HepG2 (cell line): ENCODE results near the gene IKZF4. TPM values are rescaled to one million over a fixed set of nuclear protein-coding genes. Genes with fewer than 3 reads are reported as not detected.

Experiments used
- E2F2 ChIP-seq: sonication (generic); formaldehyde crosslinking; IDR thresholded peaks from 2 replicates; pipeline ENCODE4 v1.4.0; 2020; ENCODE audit warnings: missing genetic modification reagents, borderline replicate concordance
- GFI1 ChIP-seq: sonication (generic); formaldehyde crosslinking; IDR thresholded peaks from 2 replicates; pipeline ENCODE4 v1.5.0; 2020; ENCODE audit warnings: missing genetic modification reagents, mild to moderate bottlenecking, borderline replicate concordance
- JUN ChIP-seq: sonication (generic); formaldehyde crosslinking; IDR thresholded peaks from 2 replicates; pipeline ENCODE4 v1.4.0; 2020; ENCODE audit warnings: mild to moderate bottlenecking, missing genetic modification reagents
- KMT2B ChIP-seq: IDR thresholded peaks from 2 replicates; pipeline ENCODE4 v1.6.1; 2016; ENCODE audit warnings: missing genetic modification reagents, missing compliant biosample characterization
- NCOA5 ChIP-seq: sonication (generic); formaldehyde crosslinking; IDR thresholded peaks from 2 replicates; pipeline ENCODE4 v1.4.0; 2020; ENCODE audit warnings: missing genetic modification reagents
- NFYC ChIP-seq: IDR thresholded peaks from 2 replicates; pipeline ENCODE4 v1.6.1; 2016; ENCODE audit warnings: missing genetic modification reagents, missing compliant biosample characterization
- NR3C1 ChIP-seq: sonication (generic); formaldehyde crosslinking; IDR thresholded peaks from 2 replicates; pipeline ENCODE4 v1.4.0; 2020; ENCODE audit warnings: missing genetic modification reagents
- POGK ChIP-seq: sonication (generic); formaldehyde crosslinking; conservative IDR thresholded peaks from 2 replicates; pipeline ENCODE4 v1.8.0; 2022; ENCODE audit warnings: mild to moderate bottlenecking, moderate library complexity, missing genetic modification reagents
- POLR2G ChIP-seq: fragments of 200-400 bp; formaldehyde crosslinking; IDR thresholded peaks from 2 replicates; pipeline ENCODE4 v1.6.1; 2018; ENCODE audit warnings: mild to moderate bottlenecking, low read depth, low read length, moderate library complexity
- SOX13 ChIP-seq, 3 experiments: fragments of 450-650 bp in 1 of 3; sonication (generic) in 1 of 3; formaldehyde crosslinking in 1 of 3; IDR thresholded peaks in 2 of 3; conservative IDR thresholded peaks in 1 of 3; 2 replicates each; pipeline versions ENCODE4 v1.5.0 to v1.6.1; 2016 to 2020; ENCODE audit warnings: antibody characterized with exemption in 1 of 3, mild to moderate bottlenecking in 1 of 3, missing compliant biosample characterization in 1 of 3, missing genetic modification reagents in 1 of 3, moderate library complexity in 1 of 3
- ZNF263 ChIP-seq: sonication (generic); formaldehyde crosslinking; IDR thresholded peaks from 2 replicates; pipeline ENCODE4 v1.4.0; 2020; ENCODE audit warnings: missing genetic modification reagents
- ZNF691 ChIP-seq: sonication (generic); formaldehyde crosslinking; IDR thresholded peaks from 2 replicates; pipeline ENCODE4 v1.4.0; 2020; ENCODE audit warnings: missing genetic modification reagents, low read depth, mild to moderate bottlenecking, borderline replicate concordance
- polyA plus RNA-seq, 8 experiments: library from polyadenylated mRNA; depleted of rRNA in 3 of 8; stranded (reverse) in 7 of 8; unstranded in 1 of 8; fragments of >200 nt; fragmentation: Illumina TruSeq in 4 of 8; extraction: Trizol in 4 of 8; gene quantifications; 2 replicates each; pipeline versions ENCODE4 v1.2.1 to v1.2.3, GENCODE V29; 2011 to 2016; ENCODE audit warnings: low read depth in 4 of 8, missing spikeins in 1 of 8, mixed read lengths in 1 of 8; ENCODE audit not compliant: insufficient read depth in 1 of 8
- total RNA-seq, 5 experiments: library from RNA; depleted of rRNA; stranded (reverse); fragments of >200 nt; fragmentation: Illumina TruSeq; extraction: Trizol; gene quantifications; 2 replicates each; pipeline ENCODE4 v1.2.3, GENCODE V29; 2016; ENCODE audit warnings: low read depth in 1 of 5
- TF ChIP-seq, protein P1 (sequence below): sonication (generic); formaldehyde crosslinking; IDR thresholded peaks from 2 replicates; pipeline ENCODE4 v1.4.0; 2020; ENCODE audit warnings: mild to moderate bottlenecking, missing genetic modification reagents
- TF ChIP-seq, protein P2 (sequence below): sonication (generic); formaldehyde crosslinking; IDR thresholded peaks from 2 replicates; pipeline ENCODE4 v1.8.0; 2022; ENCODE audit warnings: mild to moderate bottlenecking, missing genetic modification reagents, moderate library complexity

Gene IKZF4
- total and polyA plus RNA-seq, 2 of the 13 experiments (the other 11 are each of a cell fraction or from before 2014, with no cell fraction given), result 0.58 to 2.2 TPM

- TF ChIP-seq POGK (CRISPR knock-in tag) (no peak; the same call in 1 of the 2 replicates), JUN (no peak), NCOA5 (CRISPR knock-in tag) (no peak), NFYC (CRISPR knock-in tag) (no peak), SOX13 (IDR thresholded peaks at IDR 0.05) (no peak; the same call in 1 of the 2 replicates), SOX13 (CRISPR knock-in tag; conservative IDR thresholded peaks at IDR 0.05 in 1 of 2, IDR thresholded peaks at IDR 0.05 in 1 of 2) (peak in 1 of 2 experiments; percentile 65; a peak in 2 of 4 replicates), POLR2G (peak; percentile 82), E2F2 (CRISPR knock-in tag) (0 out of 2 replicates have a peak, but pooled peaks have one; percentile 25), ZNF691 (CRISPR knock-in tag) (no peak; the same call in none of the 2 replicates), GFI1 (CRISPR knock-in tag) (no peak), KMT2B (CRISPR knock-in tag) (peak; percentile 43; the same call in 1 of the 2 replicates), NR3C1 (no peak), ZNF263 (CRISPR knock-in tag) (peak; percentile 88)
- TF ChIP-seq, protein P1, sequence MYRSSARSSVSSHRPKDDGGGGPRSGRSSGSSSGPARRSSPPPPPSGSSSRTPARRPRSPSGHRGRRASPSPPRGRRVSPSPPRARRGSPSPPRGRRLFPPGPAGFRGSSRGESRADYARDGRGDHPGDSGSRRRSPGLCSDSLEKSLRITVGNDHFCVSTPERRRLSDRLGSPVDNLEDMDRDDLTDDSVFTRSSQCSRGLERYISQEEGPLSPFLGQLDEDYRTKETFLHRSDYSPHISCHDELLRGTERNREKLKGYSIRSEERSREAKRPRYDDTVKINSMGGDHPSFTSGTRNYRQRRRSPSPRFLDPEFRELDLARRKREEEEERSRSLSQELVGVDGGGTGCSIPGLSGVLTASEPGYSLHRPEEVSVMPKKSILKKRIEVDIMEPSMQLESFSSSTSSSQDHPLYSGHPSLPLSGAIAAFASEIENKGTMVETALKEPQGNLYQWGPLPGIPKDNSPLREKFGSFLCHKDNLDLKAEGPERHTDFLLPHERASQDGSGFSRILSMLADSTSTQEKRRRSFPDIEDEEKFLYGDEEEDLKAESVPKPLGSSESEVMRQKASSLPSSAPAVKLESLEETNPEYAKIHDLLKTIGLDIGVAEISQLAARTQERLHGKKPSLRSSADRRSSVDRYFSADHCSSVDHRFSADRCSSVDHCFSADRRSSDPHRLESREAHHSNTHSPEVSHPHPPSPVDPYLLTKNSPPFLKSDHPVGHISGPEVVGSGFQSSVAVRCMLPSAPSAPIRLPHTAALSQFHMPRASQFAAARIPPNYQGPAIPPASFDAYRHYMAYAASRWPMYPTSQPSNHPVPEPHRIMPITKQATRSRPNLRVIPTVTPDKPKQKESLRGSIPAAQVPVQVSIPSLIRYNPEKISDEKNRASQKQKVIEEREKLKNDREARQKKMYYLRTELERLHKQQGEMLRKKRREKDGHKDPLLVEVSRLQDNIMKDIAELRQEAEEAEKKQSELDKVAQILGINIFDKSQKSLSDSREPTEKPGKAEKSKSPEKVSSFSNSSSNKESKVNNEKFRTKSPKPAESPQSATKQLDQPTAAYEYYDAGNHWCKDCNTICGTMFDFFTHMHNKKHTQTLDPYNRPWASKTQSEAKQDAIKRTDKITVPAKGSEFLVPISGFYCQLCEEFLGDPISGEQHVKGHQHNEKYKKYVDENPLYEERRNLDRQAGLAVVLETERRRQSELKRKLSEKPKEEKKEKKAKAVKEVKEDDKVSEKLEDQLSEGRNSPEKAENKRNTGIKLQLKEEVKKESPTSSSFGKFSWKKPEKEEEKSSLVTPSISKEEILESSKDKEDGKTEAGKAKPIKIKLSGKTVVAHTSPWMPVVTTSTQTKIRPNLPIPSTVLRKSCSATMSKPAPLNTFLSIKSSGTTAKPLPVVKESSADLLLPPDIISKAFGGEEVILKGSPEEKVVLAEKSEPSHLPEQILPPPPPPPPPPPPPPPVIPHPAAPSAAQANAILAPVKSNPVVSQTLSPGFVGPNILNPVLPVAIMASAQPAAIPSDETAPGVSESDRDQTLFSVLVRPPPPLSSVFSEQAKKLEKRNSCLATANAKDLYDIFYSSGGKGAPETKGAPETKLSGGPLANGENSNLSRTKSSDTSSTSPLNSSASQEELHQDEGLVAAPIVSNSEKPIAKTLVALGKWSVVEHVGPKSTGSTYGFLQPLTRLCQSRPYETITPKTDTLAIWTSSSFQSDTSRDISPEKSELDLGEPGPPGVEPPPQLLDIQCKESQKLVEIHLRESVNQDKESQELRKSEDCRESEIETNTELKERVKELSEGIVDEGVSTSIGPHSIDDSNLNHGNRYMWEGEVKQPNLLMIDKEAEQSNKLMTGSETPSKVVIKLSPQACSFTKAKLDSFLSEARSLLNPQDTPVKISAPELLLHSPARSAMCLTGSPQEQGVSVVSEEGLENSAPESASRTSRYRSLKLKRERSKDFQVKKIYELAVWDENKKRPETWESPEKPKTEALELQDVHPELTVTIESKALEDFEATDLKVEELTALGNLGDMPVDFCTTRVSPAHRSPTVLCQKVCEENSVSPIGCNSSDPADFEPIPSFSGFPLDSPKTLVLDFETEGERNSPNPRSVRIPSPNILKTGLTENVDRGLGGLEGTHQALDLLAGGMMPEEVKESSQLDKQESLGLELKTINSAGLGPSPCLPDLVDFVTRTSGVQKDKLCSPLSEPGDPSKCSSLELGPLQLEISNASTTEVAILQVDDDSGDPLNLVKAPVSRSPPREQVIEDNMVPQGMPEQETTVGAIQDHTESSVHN (CRISPR knock-in tag), result no peak
- TF ChIP-seq, protein P2, sequence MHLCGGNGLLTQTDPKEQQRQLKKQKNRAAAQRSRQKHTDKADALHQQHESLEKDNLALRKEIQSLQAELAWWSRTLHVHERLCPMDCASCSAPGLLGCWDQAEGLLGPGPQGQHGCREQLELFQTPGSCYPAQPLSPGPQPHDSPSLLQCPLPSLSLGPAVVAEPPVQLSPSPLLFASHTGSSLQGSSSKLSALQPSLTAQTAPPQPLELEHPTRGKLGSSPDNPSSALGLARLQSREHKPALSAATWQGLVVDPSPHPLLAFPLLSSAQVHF, result peak; percentile 51; the same call in 1 of the 2 replicates
Observed at GRCh38 chr12:56079723-56080555, 59.1 kb downstream of the IKZF4 start, which contains the start of gene ERBB3 (continued).
